GM12875 (cell line): Measurements from ENCODE around the gene PRKCZ.

Experiments
- H3K4me3 ChIP-seq: one replicate; pipeline ENCODE4 v1.5.1; 2011; ENCODE audit warnings: low read depth, low read length, control low read depth
- CTCF ChIP-seq: IDR thresholded peaks from 2 replicates; pipeline ENCODE4 v1.5.1; 2011; ENCODE audit warnings: low read depth, mild to moderate bottlenecking, control low read depth, inconsistent platforms, low read length, moderate library complexity, borderline replicate concordance; ENCODE audit not compliant: insufficient read depth

The PRKCZ gene

GRCh38 chr1:2067393-2067792, 17.2 kb downstream of the PRKCZ start:
- TF ChIP-seq CTCF, result no peak

GRCh38 chr1:2067981-2068380, 17.8 kb downstream of the PRKCZ start:
- no peak for TF ChIP-seq CTCF
- no peak overlapping the region for H3K4me3 ChIP-seq

More at GRCh38 chr1:2067393-2067792, 17.2 kb downstream of the PRKCZ start:
- H3K4me3 ChIP-seq, result no peak overlapping the region

GRCh38 chr1:2068951-2069350, 18.7 kb downstream of the PRKCZ start:
- no peak overlapping the region for H3K4me3 ChIP-seq
- no peak for TF ChIP-seq CTCF

- TF ChIP-seq CTCF, result no peak
- no peak overlapping the region for H3K4me3 ChIP-seq
Measured at GRCh38 chr1:2070016-2070415, 19.8 kb downstream of the PRKCZ start.

GRCh38 chr1:2070800-2071530, 20.8 kb downstream of the PRKCZ start:
- TF ChIP-seq CTCF, result no peak
- H3K4me3 ChIP-seq, result no peak overlapping the region

GRCh38 chr1:2072109-2072806, 22.0 kb downstream of the PRKCZ start:
- no peak for TF ChIP-seq CTCF

GRCh38 chr1:2072891-2073290, 22.7 kb downstream of the PRKCZ start:
- no peak for TF ChIP-seq CTCF
- no peak overlapping the region for H3K4me3 ChIP-seq

More at GRCh38 chr1:2072109-2072806, 22.0 kb downstream of the PRKCZ start:
- H3K4me3 ChIP-seq, result no peak overlapping the region
